Measurements from ENCODE around the gene RTTN.

- TF ChIP-seq TCF4 (CRISPR knock-in tag; IDR thresholded peaks at IDR 0.05; ENCODE audit: borderline replicate concordance) (no peak), RARB (CRISPR knock-in tag; IDR thresholded peaks at IDR 0.05) (no peak), ZNF8 (CRISPR knock-in tag; IDR thresholded peaks at IDR 0.05) (no peak), PPARA (CRISPR knock-in tag; IDR thresholded peaks at IDR 0.05; ENCODE audit: borderline replicate concordance) (no peak), ZNF565 (CRISPR knock-in tag; conservative IDR thresholded peaks at IDR 0.05; ENCODE audit: low read depth) (no peak)
Observed at GRCh38 chr18:70085641-70086040, 119.8 kb downstream of the RTTN start.
